ENCODE data around the gene APBB2.
"Not testable (repeated sequence)": the region's sequence is repeated elsewhere in the genome, so short reads cannot be mapped to it uniquely, and the experiment has no call there.

Gene APBB2

GRCh38 chr4:40993296-40993693 is 221.0 kb downstream of the APBB2 start:
- H3K4me1 ChIP-seq (ENCODE audit: control insufficient read depth, insufficient read depth, low read length); H3K36me3 ChIP-seq (ENCODE audit: control insufficient read depth, insufficient read depth, low read length); H3K4me3 ChIP-seq (ENCODE audit: low read depth, low read length); H3K9me3 ChIP-seq (ENCODE audit: control insufficient read depth, insufficient read depth, low read length); H3K27me3 ChIP-seq (ENCODE audit: control insufficient read depth, insufficient read depth, low read length); H3K9ac ChIP-seq (ENCODE audit: low read depth, low read length): not testable (repeated sequence)

DNA sequence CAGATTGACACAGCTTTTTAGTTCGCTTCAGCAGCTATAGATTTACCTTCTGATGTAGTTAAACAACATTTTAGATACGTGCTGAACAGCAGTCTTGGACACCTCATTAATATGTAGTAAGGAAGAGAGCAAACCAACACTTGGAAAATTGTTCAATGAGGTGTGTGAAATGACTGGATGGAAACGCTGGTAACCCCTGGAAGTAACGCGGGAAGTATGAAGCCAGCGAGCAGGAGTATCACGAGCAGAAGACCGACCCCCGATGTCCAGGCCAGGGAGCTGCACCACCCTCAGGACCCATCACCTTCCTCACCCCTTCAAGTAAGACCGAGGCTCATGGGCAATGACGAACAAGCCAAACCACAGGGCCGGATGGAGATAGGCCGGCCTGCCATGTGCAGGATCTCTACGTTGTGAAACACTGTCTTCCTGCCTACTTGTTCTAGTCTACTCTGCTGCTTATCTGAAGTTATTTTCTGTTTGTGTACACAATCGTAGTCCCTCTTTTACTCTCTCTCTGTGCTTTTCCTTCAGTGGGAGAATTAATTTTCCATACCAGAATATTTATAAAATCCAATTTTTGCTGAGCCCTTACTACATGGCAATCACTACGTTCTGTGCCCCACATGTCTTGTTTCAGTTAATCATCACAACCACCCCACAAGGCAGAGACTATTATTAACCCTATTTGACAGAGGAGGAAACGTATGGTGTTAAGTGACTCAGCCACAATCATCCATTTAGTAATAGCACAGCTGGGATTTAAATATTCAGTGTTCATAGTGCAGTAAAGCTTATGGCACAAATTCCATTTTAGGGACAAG is 221.7 kb downstream of the APBB2 start:
- Histone ChIP-seq H3K9me3 (ENCODE audit: control insufficient read depth, insufficient read depth, low read length) (no peaks in the 10 kb centered on the region), H3K9ac (ENCODE audit: low read depth, low read length) (no peak overlapping the region), H3K4me3 (ENCODE audit: low read depth, low read length) (no peak overlapping the region), H3K36me3 (ENCODE audit: control insufficient read depth, insufficient read depth, low read length) (no peaks in the 10 kb centered on the region), H3K27me3 (ENCODE audit: control insufficient read depth, insufficient read depth, low read length) (no peaks in the 10 kb centered on the region), H3K4me1 (ENCODE audit: control insufficient read depth, insufficient read depth, low read length) (no peaks in the 10 kb centered on the region)

GRCh38 chr4:40991908-40992307 is 222.4 kb downstream of the APBB2 start:
- no peaks in the 10 kb centered on the region for H3K9me3 ChIP-seq (ENCODE audit: control insufficient read depth, insufficient read depth, low read length)
- no peak overlapping the region for H3K9ac ChIP-seq (ENCODE audit: low read depth, low read length)
- H3K36me3 ChIP-seq (ENCODE audit: control insufficient read depth, insufficient read depth, low read length): no peaks in the 10 kb centered on the region
- H3K27me3 ChIP-seq (ENCODE audit: control insufficient read depth, insufficient read depth, low read length): no peaks in the 10 kb centered on the region
- no peaks in the 10 kb centered on the region for H3K4me1 ChIP-seq (ENCODE audit: control insufficient read depth, insufficient read depth, low read length)
- no peak overlapping the region for H3K4me3 ChIP-seq (ENCODE audit: low read depth, low read length)

- Histone ChIP-seq H3K36me3 (ENCODE audit: control insufficient read depth, insufficient read depth, low read length) (no peaks in the 10 kb centered on the region), H3K9me3 (ENCODE audit: control insufficient read depth, insufficient read depth, low read length) (no peaks in the 10 kb centered on the region), H3K27me3 (ENCODE audit: control insufficient read depth, insufficient read depth, low read length) (no peaks in the 10 kb centered on the region), H3K4me1 (ENCODE audit: control insufficient read depth, insufficient read depth, low read length) (no peaks in the 10 kb centered on the region), H3K9ac (ENCODE audit: low read depth, low read length) (no peak overlapping the region), H3K4me3 (ENCODE audit: low read depth, low read length) (no peak overlapping the region)
These were observed 223.5 kb downstream of the APBB2 start for GRCh38 chr4:40990899-40991265.

DNA sequence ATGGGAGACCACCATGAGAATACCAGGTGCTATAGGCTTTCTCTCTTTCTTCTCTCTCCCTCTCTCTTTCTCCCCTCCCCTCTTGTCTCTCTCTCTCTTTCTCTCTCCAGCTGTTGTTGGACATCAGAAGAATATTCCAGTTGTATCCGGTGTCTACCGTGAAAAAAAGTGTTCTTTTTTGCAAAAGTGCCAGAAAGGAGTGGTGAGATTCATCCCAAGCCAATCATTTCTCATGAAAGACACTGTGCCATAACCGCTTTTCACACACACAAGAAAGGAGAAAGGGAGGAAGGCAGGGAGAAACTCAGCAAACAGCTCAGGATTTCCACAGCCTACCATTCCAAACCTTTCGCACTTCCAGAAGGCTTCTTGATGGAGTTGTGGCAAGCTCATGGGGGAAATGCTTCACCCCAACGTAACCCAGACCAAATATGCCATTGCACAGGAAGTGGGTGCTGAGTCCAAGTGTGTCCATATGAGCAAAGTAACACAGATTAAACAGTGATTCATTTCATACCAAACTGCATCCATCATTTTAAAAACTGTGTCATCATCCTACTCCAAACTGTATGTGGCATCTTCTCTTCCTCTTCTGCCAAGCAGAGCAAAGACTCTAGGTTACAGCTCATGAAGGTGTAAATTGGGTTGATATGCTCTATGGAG is 224.0 kb downstream of the APBB2 start:
- Histone ChIP-seq H3K36me3 (ENCODE audit: control insufficient read depth, insufficient read depth, low read length) (no peaks in the 10 kb centered on the region), H3K9me3 (ENCODE audit: control insufficient read depth, insufficient read depth, low read length) (no peaks in the 10 kb centered on the region), H3K27me3 (ENCODE audit: control insufficient read depth, insufficient read depth, low read length) (no peaks in the 10 kb centered on the region), H3K4me3 (ENCODE audit: low read depth, low read length) (no peak overlapping the region), H3K4me1 (ENCODE audit: control insufficient read depth, insufficient read depth, low read length) (no peaks in the 10 kb centered on the region), H3K9ac (ENCODE audit: low read depth, low read length) (no peak overlapping the region)

DNA sequence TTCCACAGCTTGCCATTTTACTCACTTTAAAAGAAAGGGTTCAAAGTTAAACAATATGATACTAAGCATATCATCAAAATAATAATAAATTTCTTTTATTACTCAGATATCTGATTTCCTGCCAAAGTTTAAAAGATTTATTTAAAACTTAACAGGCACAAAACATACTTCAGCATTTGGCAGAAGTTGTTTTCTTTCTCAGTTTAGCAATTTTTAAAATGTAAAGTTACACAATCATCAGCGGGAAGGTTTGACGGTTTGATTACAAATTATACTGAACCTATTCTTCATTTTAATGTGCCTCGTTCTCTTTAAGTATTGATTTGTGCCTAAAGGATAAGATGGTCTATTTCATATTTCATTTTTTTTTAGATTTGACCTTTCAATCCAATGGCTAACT is 227.2 kb downstream of the APBB2 start:
- Histone ChIP-seq H3K9me3 (ENCODE audit: control insufficient read depth, insufficient read depth, low read length) (no peaks in the 10 kb centered on the region), H3K9ac (ENCODE audit: low read depth, low read length) (no peak overlapping the region), H3K4me1 (ENCODE audit: control insufficient read depth, insufficient read depth, low read length) (no peaks in the 10 kb centered on the region), H3K27me3 (ENCODE audit: control insufficient read depth, insufficient read depth, low read length) (no peaks in the 10 kb centered on the region), H3K4me3 (ENCODE audit: low read depth, low read length) (no peak overlapping the region), H3K36me3 (ENCODE audit: control insufficient read depth, insufficient read depth, low read length) (no peaks in the 10 kb centered on the region)

GRCh38 chr4:40986375-40986774 is 228.0 kb downstream of the APBB2 start:
- H3K36me3 ChIP-seq (ENCODE audit: control insufficient read depth, insufficient read depth, low read length): no peaks in the 10 kb centered on the region
- H3K4me3 ChIP-seq (ENCODE audit: low read depth, low read length): no peak overlapping the region
- no peaks in the 10 kb centered on the region for H3K9me3 ChIP-seq (ENCODE audit: control insufficient read depth, insufficient read depth, low read length)
- H3K9ac ChIP-seq (ENCODE audit: low read depth, low read length): no peak overlapping the region
- H3K4me1 ChIP-seq (ENCODE audit: control insufficient read depth, insufficient read depth, low read length): no peaks in the 10 kb centered on the region
- H3K27me3 ChIP-seq (ENCODE audit: control insufficient read depth, insufficient read depth, low read length): no peaks in the 10 kb centered on the region

DNA sequence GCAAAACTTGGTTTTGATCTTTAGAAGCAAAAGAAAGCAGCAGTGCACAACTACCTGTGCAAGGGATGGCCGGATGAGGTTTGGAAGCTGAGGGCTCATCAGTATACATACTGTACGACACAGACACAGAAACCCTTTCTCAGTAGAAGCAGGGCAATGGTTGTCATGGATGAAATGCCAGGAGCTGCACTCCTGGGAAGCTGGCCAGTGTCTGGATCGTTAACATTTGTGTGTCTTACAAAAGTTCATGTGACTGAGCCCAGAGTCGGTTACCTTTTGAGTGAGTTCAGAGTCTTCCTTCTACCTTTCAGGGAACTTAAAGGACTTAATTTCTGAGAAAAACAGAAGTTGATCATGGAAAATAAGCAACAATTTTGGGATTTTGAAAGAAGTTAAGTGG is 230.3 kb downstream of the APBB2 start:
- H3K27me3 ChIP-seq (ENCODE audit: control insufficient read depth, insufficient read depth, low read length): no peaks in the 10 kb centered on the region
- H3K9me3 ChIP-seq (ENCODE audit: control insufficient read depth, insufficient read depth, low read length): no peaks in the 10 kb centered on the region
- H3K4me1 ChIP-seq (ENCODE audit: control insufficient read depth, insufficient read depth, low read length): no peaks in the 10 kb centered on the region
- no peaks in the 10 kb centered on the region for H3K36me3 ChIP-seq (ENCODE audit: control insufficient read depth, insufficient read depth, low read length)
- no peak overlapping the region for H3K4me3 ChIP-seq (ENCODE audit: low read depth, low read length)
- H3K9ac ChIP-seq (ENCODE audit: low read depth, low read length): no peak overlapping the region

GRCh38 chr4:40980318-40980883 is 233.9 kb downstream of the APBB2 start:
- Histone ChIP-seq H3K4me3 (ENCODE audit: low read depth, low read length) (no peak overlapping the region), H3K9ac (ENCODE audit: low read depth, low read length) (no peak overlapping the region), H3K4me1 (ENCODE audit: control insufficient read depth, insufficient read depth, low read length) (no peaks in the 10 kb centered on the region), H3K36me3 (ENCODE audit: control insufficient read depth, insufficient read depth, low read length) (no peaks in the 10 kb centered on the region), H3K9me3 (ENCODE audit: control insufficient read depth, insufficient read depth, low read length) (no peaks in the 10 kb centered on the region), H3K27me3 (ENCODE audit: control insufficient read depth, insufficient read depth, low read length) (no peaks in the 10 kb centered on the region)

- H3K36me3 ChIP-seq (ENCODE audit: control insufficient read depth, insufficient read depth, low read length): no peaks in the 10 kb centered on the region
- H3K4me3 ChIP-seq (ENCODE audit: low read depth, low read length): no peak overlapping the region
- H3K4me1 ChIP-seq (ENCODE audit: control insufficient read depth, insufficient read depth, low read length): no peaks in the 10 kb centered on the region
- no peak overlapping the region for H3K9ac ChIP-seq (ENCODE audit: low read depth, low read length)
- no peaks in the 10 kb centered on the region for H3K9me3 ChIP-seq (ENCODE audit: control insufficient read depth, insufficient read depth, low read length)
- no peaks in the 10 kb centered on the region for H3K27me3 ChIP-seq (ENCODE audit: control insufficient read depth, insufficient read depth, low read length)
These were observed 235.8 kb downstream of the APBB2 start for GRCh38 chr4:40978548-40978947.

DNA sequence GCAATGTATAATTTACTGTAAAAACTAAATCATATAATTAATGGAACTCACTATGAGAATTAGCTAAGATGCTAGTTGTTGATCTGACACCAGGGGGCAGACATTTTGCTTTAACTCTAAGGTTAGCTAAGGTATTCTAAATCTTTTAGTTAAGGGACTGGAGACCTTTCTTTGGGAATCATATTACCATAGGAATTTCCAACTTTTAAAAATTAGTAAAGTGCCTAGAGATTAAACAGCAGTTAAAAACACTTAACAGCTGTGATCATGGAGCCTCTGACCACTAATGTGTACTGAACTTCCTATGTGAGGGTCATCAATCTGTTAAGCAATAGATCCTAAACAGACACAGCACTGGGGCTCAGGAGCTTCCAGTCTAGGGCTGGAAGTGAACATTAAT is 238.0 kb downstream of the APBB2 start:
- no peak overlapping the region for H3K9ac ChIP-seq (ENCODE audit: low read depth, low read length)
- no peaks in the 10 kb centered on the region for H3K36me3 ChIP-seq (ENCODE audit: control insufficient read depth, insufficient read depth, low read length)
- H3K9me3 ChIP-seq (ENCODE audit: control insufficient read depth, insufficient read depth, low read length): no peaks in the 10 kb centered on the region
- no peaks in the 10 kb centered on the region for H3K27me3 ChIP-seq (ENCODE audit: control insufficient read depth, insufficient read depth, low read length)
- H3K4me1 ChIP-seq (ENCODE audit: control insufficient read depth, insufficient read depth, low read length): no peaks in the 10 kb centered on the region
- H3K4me3 ChIP-seq (ENCODE audit: low read depth, low read length): no peak overlapping the region

DNA sequence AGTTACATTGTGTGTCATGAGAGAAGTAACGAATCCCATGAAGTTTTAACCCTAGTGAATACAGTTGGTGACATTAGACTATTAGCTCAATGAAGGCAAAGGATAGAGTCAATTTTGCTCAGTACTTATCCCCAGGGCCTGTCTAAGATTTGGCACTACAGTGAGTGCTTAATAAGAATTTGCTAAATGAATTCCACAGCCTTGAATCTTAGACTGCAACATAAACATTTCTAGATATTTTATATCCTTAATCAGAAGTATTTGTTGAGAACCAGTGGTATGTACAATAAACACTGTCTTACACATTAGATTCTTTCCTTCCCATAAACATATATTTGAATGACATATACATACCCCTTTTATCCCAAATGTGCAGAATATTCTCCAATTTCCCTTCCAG is 241.6 kb downstream of the APBB2 start:
- Histone ChIP-seq H3K4me3 (ENCODE audit: low read depth, low read length) (no peak overlapping the region), H3K4me1 (ENCODE audit: control insufficient read depth, insufficient read depth, low read length) (no peaks in the 10 kb centered on the region)

More for the DNA sequence above, 241.6 kb downstream of the APBB2 start:
- H3K9me3 ChIP-seq (ENCODE audit: control insufficient read depth, insufficient read depth, low read length): no peaks in the 10 kb centered on the region
- no peaks in the 10 kb centered on the region for H3K27me3 ChIP-seq (ENCODE audit: control insufficient read depth, insufficient read depth, low read length)
- no peaks in the 10 kb centered on the region for H3K36me3 ChIP-seq (ENCODE audit: control insufficient read depth, insufficient read depth, low read length)
- no peak overlapping the region for H3K9ac ChIP-seq (ENCODE audit: low read depth, low read length)
